Activated CD4-positive, alpha-beta memory T cell treated with anti-CD3 and anti-CD28 coated beads for 36 hours (primary cell): ENCODE measurements around the gene PCSK6. TPM values are rescaled to one million over a fixed set of nuclear protein-coding genes. Genes with fewer than 3 reads are reported as not detected.
"Not testable (repeated sequence)": the region's sequence is repeated elsewhere in the genome, so short reads cannot be mapped to it uniquely, and the experiment has no call there.

ENCODE experiments used
- CTCF ChIA-PET: fragments of 350-600 bp; sonication (Branson Sonifier 250); formaldehyde crosslinking; loops from one replicate; lab custom pipeline; 2021; ENCODE audit warnings: antibody characterized with exemption, inconsistent platforms; lab: Charles Lee
- POLR2A ChIA-PET: fragments of 350-600 bp; sonication (Branson Sonifier 250); formaldehyde crosslinking; loops from one replicate; lab custom pipeline; 2021; ENCODE audit warnings: antibody characterized with exemption; lab: Charles Lee
- DNase-seq: peaks from one replicate; pipeline ENCODE4 v3.0.0-alpha.2; 2020
- H3K27ac Mint-ChIP-seq: one replicate; pipeline ENCODE4 v1.8.0; 2021; ENCODE audit warnings: mixed read lengths
- H3K27me3 Mint-ChIP-seq: one replicate; pipeline ENCODE4 v1.8.0; 2021; ENCODE audit warnings: mixed read lengths
- H3K36me3 Mint-ChIP-seq: one replicate; pipeline ENCODE4 v1.8.0; 2021; ENCODE audit warnings: mixed read lengths
- H3K4me1 Mint-ChIP-seq: one replicate; pipeline ENCODE4 v1.8.0; 2021; ENCODE audit warnings: low read depth, mixed read lengths
- H3K4me3 Mint-ChIP-seq: one replicate; pipeline ENCODE4 v1.8.0; 2021; ENCODE audit warnings: mild to moderate bottlenecking, mixed read lengths
- H3K9me3 Mint-ChIP-seq: one replicate; pipeline ENCODE4 v1.8.0; 2021; ENCODE audit warnings: mixed read lengths
- intact Hi-C: fragments of 100-400 bp; cut with micrococcal nuclease; formaldehyde crosslinking; loops from one replicate; pipeline ENCODE4 v1.15.1; 2023
- total RNA-seq, 2 experiments: library from RNA; stranded (reverse); gene quantifications; one replicate each; pipeline ENCODE4 v1.2.3, GENCODE V29; 2021

Gene PCSK6
- total RNA-seq, 2 experiments from 2014 or later: 0.24 to 0.58 TPM

DNA sequence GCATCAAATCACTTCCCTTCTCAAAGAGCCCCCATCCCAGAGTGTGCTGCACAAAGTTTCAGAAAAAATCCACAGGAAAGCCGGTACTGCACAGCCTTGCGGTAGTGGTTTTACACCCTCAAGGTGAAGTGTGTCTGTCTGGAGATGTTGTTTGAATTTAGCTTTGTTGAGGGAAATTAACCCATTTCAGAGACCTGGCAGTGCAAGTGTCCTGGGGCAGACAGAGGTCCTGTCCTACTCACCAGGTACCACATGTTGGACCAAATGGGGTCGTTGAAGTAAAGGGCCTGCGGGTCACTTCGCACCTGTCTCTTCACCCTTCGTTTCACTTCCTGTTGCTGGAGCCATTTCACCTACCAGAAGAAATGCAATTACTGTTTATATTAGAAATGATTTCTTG is 57.8 kb downstream of the PCSK6 start:
- peaks cover 4% of the 10 kb centered on the region for H3K27me3 Mint-ChIP-seq
- DNase-seq: no peak
- CTCF ChIA-PET: no interaction called here
- H3K4me3 Mint-ChIP-seq: no peak overlapping the region
- H3K36me3 Mint-ChIP-seq: no peaks in the 10 kb centered on the region
- intact Hi-C loops: no loop called here
- H3K27ac Mint-ChIP-seq: no peak overlapping the region
- H3K9me3 Mint-ChIP-seq: no peaks in the 10 kb centered on the region
- POLR2A ChIA-PET: no interaction called here
- H3K4me1 Mint-ChIP-seq: no peaks in the 10 kb centered on the region

- H3K27ac Mint-ChIP-seq: no peak overlapping the region
- H3K4me1 Mint-ChIP-seq: no peaks in the 10 kb centered on the region
- H3K36me3 Mint-ChIP-seq: no peaks in the 10 kb centered on the region
- ChIA-PET POLR2A (no interaction called here), CTCF (no interaction called here)
- H3K9me3 Mint-ChIP-seq: no peaks in the 10 kb centered on the region
- H3K4me3 Mint-ChIP-seq: no peak overlapping the region
- no peak for DNase-seq
- peaks cover 4% of the 10 kb centered on the region for H3K27me3 Mint-ChIP-seq
- intact Hi-C loops: no loop called here
Observed at GRCh38 chr15:101431301-101431700, 58.2 kb downstream of the PCSK6 start.

GRCh38 chr15:101429646-101430045 is 59.9 kb downstream of the PCSK6 start:
- Mint-ChIP-seq H3K4me3 (no peak overlapping the region), H3K9me3 (no peaks in the 10 kb centered on the region), H3K27me3 (peaks cover 4% of the 10 kb centered on the region), H3K4me1 (no peaks in the 10 kb centered on the region), H3K27ac (no peak overlapping the region), H3K36me3 (no peaks in the 10 kb centered on the region)
- DNase-seq: no peak
- ChIA-PET POLR2A (no interaction called here), CTCF (no interaction called here)
- intact Hi-C loops: no loop called here

GRCh38 chr15:101429191-101429590 is 60.3 kb downstream of the PCSK6 start:
- DNase-seq: no peak
- Mint-ChIP-seq H3K9me3 (no peaks in the 10 kb centered on the region), H3K27me3 (peaks cover 4% of the 10 kb centered on the region), H3K27ac (no peak overlapping the region), H3K4me1 (no peaks in the 10 kb centered on the region), H3K36me3 (no peaks in the 10 kb centered on the region), H3K4me3 (no peak overlapping the region)
- intact Hi-C loops: no loop called here
- POLR2A ChIA-PET: no interaction called here
- CTCF ChIA-PET: no interaction called here

DNA sequence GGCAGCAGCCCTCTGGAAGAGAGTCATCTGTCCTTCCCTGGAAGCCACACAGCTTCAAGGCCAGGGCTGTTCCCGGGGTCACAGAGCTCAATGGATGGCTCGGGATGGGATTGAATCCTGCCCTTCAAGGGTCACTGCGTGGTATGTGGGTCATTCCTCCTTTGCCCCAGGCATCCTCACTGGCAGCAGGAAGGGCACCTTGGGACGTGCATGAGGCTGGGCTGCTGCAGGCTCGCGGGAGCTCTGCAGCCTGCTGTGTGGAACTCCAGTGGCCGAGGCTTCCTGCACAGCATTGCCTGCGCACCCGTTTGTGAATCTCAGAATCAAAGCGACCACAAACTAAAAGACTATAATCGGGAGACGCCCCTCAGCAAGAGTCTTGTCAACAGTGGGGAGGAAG is 60.7 kb downstream of the PCSK6 start:
- CTCF ChIA-PET: no interaction called here
- POLR2A ChIA-PET: no interaction called here
- Mint-ChIP-seq H3K4me3 (no peak overlapping the region), H3K27ac (no peak overlapping the region), H3K27me3 (peaks cover 4% of the 10 kb centered on the region), H3K4me1 (no peaks in the 10 kb centered on the region), H3K36me3 (no peaks in the 10 kb centered on the region), H3K9me3 (no peaks in the 10 kb centered on the region)
- intact Hi-C loops: no loop called here
- DNase-seq: no peak

GRCh38 chr15:101427606-101428487 is 61.7 kb downstream of the PCSK6 start:
- no peaks in the 10 kb centered on the region for H3K4me1 Mint-ChIP-seq
- DNase-seq: no peak
- no peak overlapping the region for H3K27ac Mint-ChIP-seq
- intact Hi-C loops: no loop called here
- no peak overlapping the region for H3K4me3 Mint-ChIP-seq
- H3K27me3 Mint-ChIP-seq: peaks cover 4% of the 10 kb centered on the region
- ChIA-PET POLR2A (no interaction called here), CTCF (no interaction called here)
- H3K9me3 Mint-ChIP-seq: no peaks in the 10 kb centered on the region
- peaks cover 2% of the 10 kb centered on the region for H3K36me3 Mint-ChIP-seq

DNA sequence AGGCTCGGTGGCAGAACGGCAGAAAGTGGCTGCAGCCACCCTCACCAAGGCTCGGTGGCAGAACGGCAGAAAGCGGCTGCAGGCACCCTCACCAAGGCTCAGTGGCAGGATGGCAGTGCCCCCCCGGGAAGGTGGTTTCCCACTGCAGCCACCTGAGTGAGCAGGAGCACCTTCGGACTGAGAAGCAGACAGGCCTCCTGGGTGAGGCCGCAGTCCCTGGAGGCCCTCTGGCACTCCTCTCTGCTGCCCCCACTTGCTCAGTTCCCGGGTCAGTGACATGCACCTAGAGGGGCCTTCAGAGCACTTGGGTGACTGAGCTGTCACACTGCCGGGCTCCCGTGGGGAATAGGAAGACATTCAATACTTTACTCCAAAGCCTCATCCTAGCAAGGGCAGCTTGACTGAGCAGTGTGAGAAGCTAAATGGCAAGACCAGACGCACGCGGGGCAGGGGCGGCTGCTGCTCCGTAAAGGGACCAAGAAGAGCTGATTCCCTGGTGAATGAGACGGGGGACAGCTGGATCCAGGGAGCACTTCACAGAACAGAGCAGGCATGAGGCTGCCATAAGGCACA is 62.7 kb downstream of the PCSK6 start:
- no peaks in the 10 kb centered on the region for H3K4me1 Mint-ChIP-seq
- H3K9me3 Mint-ChIP-seq: peaks cover 3% of the 10 kb centered on the region
- intact Hi-C loops: no loop called here
- H3K27ac Mint-ChIP-seq: no peak overlapping the region
- peaks cover 2% of the 10 kb centered on the region for H3K36me3 Mint-ChIP-seq
- CTCF ChIA-PET: no interaction called here
- DNase-seq: no peak
- H3K4me3 Mint-ChIP-seq: no peak overlapping the region
- peaks cover 2% of the 10 kb centered on the region for H3K27me3 Mint-ChIP-seq
- POLR2A ChIA-PET: no interaction called here

GRCh38 chr15:101425787-101426365 is 63.6 kb downstream of the PCSK6 start:
- no peak overlapping the region for H3K27ac Mint-ChIP-seq
- H3K36me3 Mint-ChIP-seq: peaks cover 2% of the 10 kb centered on the region
- H3K4me1 Mint-ChIP-seq: no peaks in the 10 kb centered on the region
- H3K4me3 Mint-ChIP-seq: no peak overlapping the region
- ChIA-PET CTCF (interaction anchor here (1.4 kb wide), 1 partner anchor 216 kb away, joined by 7 read pairs; no protein-coding TSS in a partner anchor), POLR2A (no interaction called here)
- peaks cover 3% of the 10 kb centered on the region for H3K9me3 Mint-ChIP-seq
- no peak for DNase-seq
- peaks cover 1% of the 10 kb centered on the region for H3K27me3 Mint-ChIP-seq
- intact Hi-C loops: no loop called here

GRCh38 chr15:101424984-101425383 is 64.5 kb downstream of the PCSK6 start:
- H3K4me3 Mint-ChIP-seq: no peak overlapping the region
- POLR2A ChIA-PET: no interaction called here
- intact Hi-C loops: no loop called here
- peaks cover 1% of the 10 kb centered on the region for H3K27me3 Mint-ChIP-seq
- H3K4me1 Mint-ChIP-seq: no peaks in the 10 kb centered on the region
- CTCF ChIA-PET: interaction anchor here (1.4 kb wide), 1 partner anchor 217 kb away, joined by 7 read pairs; no protein-coding TSS in a partner anchor
- H3K36me3 Mint-ChIP-seq: peaks cover 2% of the 10 kb centered on the region
- no peak overlapping the region for H3K27ac Mint-ChIP-seq
- H3K9me3 Mint-ChIP-seq: peaks cover 3% of the 10 kb centered on the region
- DNase-seq: no peak

DNA sequence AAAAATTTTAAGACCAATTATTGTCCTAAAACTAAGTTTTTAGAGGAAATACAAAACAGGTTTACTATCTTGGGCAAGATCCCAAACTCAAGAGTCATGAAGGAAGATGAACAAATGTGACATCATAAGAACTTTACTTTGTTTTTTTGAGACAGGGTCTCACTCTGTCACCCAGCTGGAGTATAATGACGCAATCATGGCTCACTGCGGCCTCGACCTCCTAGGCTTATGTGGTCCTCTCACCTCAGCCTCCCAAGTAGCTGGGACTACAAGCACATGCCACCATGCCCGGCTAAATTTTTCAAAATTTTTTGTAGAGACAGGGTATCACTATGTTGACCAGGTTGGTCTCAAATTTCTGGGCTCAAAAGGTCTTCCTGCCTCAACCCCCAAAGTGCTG is 69.3 kb downstream of the PCSK6 start:
- intact Hi-C loops: no loop called here
- H3K27me3 Mint-ChIP-seq: peaks cover 4% of the 10 kb centered on the region
- no peak overlapping the region for H3K4me3 Mint-ChIP-seq
- CTCF ChIA-PET: interaction anchor here (0.7 kb wide), 1 partner anchor 82 kb away, joined by 3 read pairs; no protein-coding TSS in a partner anchor
- H3K4me1 Mint-ChIP-seq: no peaks in the 10 kb centered on the region
- no peak overlapping the region for H3K27ac Mint-ChIP-seq
- DNase-seq: no peak
- POLR2A ChIA-PET: no interaction called here
- H3K36me3 Mint-ChIP-seq: peaks cover 2% of the 10 kb centered on the region
- H3K9me3 Mint-ChIP-seq: peaks cover 3% of the 10 kb centered on the region

- H3K4me3 Mint-ChIP-seq, H3K4me1 Mint-ChIP-seq, H3K9me3 Mint-ChIP-seq, intact Hi-C loops, H3K27ac Mint-ChIP-seq, H3K36me3 Mint-ChIP-seq, DNase-seq, CTCF ChIA-PET, H3K27me3 Mint-ChIP-seq, POLR2A ChIA-PET: not testable (repeated sequence)
Observed at GRCh38 chr15:101416475-101416874, 73.0 kb downstream of the PCSK6 start.

GRCh38 chr15:101413239-101413638 is 76.3 kb downstream of the PCSK6 start:
- DNase-seq: no peak
- intact Hi-C loops: no loop called here
- CTCF ChIA-PET: no interaction called here
- Mint-ChIP-seq H3K4me3 (no peak overlapping the region), H3K27me3 (peaks cover 6% of the 10 kb centered on the region), H3K4me1 (no peaks in the 10 kb centered on the region), H3K36me3 (no peaks in the 10 kb centered on the region), H3K27ac (no peak overlapping the region), H3K9me3 (no peaks in the 10 kb centered on the region)
- POLR2A ChIA-PET: no interaction called here
